Lower lobe of right lung (tissue), 2 donors: ENCODE results near the gene AKR1C4. TPM values are rescaled to one million over a fixed set of nuclear protein-coding genes. Genes with fewer than 3 reads are reported as not detected.

ENCODE experiments used
- ATAC-seq, 2 donors: fragments of 200-7000 bp; cut with Tn5 transposase; one replicate each; pipeline ENCODE4 v1.9.1; 2020 to 2022; ENCODE audit warnings: mild to moderate bottlenecking in 2 of 2, moderate library complexity in 2 of 2
- DNase-seq: peaks from one replicate; pipeline ENCODE4 v3.0.0-alpha.2; 2020
- H3K27ac ChIP-seq: fragments of 200-600 bp; one replicate; pipeline ENCODE4 v1.8.0; 2022
- H3K27me3 ChIP-seq: fragments of 200-600 bp; one replicate; pipeline ENCODE4 v1.8.0; 2022; ENCODE audit warnings: low read depth
- H3K36me3 ChIP-seq: fragments of 200-600 bp; one replicate; pipeline ENCODE4 v1.8.0; 2022; ENCODE audit warnings: mild to moderate bottlenecking
- H3K4me1 ChIP-seq: fragments of 200-600 bp; one replicate; pipeline ENCODE4 v1.8.0; 2022
- H3K4me3 ChIP-seq: fragments of 200-600 bp; one replicate; pipeline ENCODE4 v1.8.0; 2022; ENCODE audit warnings: mild to moderate bottlenecking
- H3K9me3 ChIP-seq: fragments of 200-600 bp; one replicate; pipeline ENCODE4 v1.8.0; 2022
- CTCF ChIP-seq: fragments of 200-600 bp; IDR thresholded peaks from one replicate; pipeline ENCODE4 v1.8.0; 2022; ENCODE audit warnings: antibody characterized with exemption, mild to moderate bottlenecking
- intact Hi-C: fragments of 100-400 bp; cut with DNase I; formaldehyde crosslinking; loops from one replicate; pipeline ENCODE4 v1.11.0; 2022
- total RNA-seq: library from RNA; stranded (reverse); fragmentation: NEBNext Ultra II Directional; extraction: Animal tissue kit (Norgen Biotek cat#: 25700); gene quantifications from one replicate; pipeline ENCODE4 v1.2.1, GENCODE V29; 2021
- donor health status: DM: no; HTN: yes; CAD: no; lungs with severe emphysema.

AKR1C4 gene
- total RNA-seq, 1 donor from 2014 or later: not detected

DNA sequence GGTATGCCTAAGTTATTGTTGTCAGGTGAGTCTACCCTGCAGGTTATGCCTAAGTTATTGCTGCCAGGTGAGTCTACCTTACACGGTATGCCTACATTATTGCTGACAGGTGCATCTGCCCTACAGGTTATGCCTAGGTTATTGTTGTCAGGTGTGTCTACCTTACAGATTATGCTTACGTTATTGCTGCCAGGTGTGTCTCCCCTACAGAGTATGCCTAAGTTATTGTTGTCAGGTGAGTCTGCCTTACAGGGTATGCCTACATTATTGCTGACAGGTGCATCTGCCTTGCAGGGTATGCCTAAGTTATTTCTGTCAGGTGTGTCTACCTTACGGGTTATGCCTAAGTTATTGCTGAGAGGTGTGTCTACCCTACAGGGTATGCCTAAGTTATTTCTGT, 64.2 kb downstream of the AKR1C4 start:
- Histone ChIP-seq H3K27me3 (no peaks in the 10 kb centered on the region), H3K4me3 (no peak overlapping the region), H3K27ac (no peak overlapping the region), H3K4me1 (no peaks in the 10 kb centered on the region), H3K9me3 (no peaks in the 10 kb centered on the region), H3K36me3 (no peaks in the 10 kb centered on the region)
- DNase-seq (no peak), ATAC-seq (no peak)
- TF ChIP-seq CTCF: no peak
- intact Hi-C loops: no loop called here

GRCh38 chr10:5265139-5265538, 68.5 kb downstream of the AKR1C4 start:
- H3K36me3 ChIP-seq: no peaks in the 10 kb centered on the region
- DNase-seq: no peak
- H3K4me1 ChIP-seq: no peaks in the 10 kb centered on the region
- peaks cover 9% of the 10 kb centered on the region for H3K9me3 ChIP-seq
- no peak for ATAC-seq
- H3K4me3 ChIP-seq: no peak overlapping the region
- H3K27me3 ChIP-seq: no peaks in the 10 kb centered on the region
- H3K27ac ChIP-seq: no peak overlapping the region
- TF ChIP-seq CTCF: no peak
- intact Hi-C loops: no loop called here

DNA sequence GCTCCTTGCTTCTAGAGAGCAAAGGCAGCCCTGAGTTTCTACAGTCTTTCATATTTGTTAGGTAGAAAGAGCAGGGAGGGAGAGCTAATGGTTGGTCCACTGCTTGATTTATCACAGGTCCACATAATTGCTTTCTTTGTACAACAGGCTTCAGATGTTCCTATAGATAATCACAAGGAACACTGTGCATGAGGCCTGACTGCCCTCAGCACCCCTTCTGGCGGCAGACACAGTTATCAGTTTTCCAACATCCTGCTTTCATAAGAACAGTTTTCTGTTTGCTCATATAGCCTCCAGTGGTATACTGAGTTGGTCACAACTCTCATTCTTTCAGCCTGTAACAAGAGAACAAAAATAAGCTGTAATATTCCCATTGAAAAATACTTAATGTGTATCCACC, 69.7 kb downstream of the AKR1C4 start:
- no peak for ATAC-seq
- intact Hi-C loops: no loop called here
- Histone ChIP-seq H3K4me1 (no peaks in the 10 kb centered on the region), H3K27ac (no peak overlapping the region), H3K27me3 (no peaks in the 10 kb centered on the region), H3K9me3 (peaks cover 9% of the 10 kb centered on the region), H3K4me3 (no peak overlapping the region), H3K36me3 (no peaks in the 10 kb centered on the region)
- TF ChIP-seq CTCF: no peak
- no peak for DNase-seq

DNA sequence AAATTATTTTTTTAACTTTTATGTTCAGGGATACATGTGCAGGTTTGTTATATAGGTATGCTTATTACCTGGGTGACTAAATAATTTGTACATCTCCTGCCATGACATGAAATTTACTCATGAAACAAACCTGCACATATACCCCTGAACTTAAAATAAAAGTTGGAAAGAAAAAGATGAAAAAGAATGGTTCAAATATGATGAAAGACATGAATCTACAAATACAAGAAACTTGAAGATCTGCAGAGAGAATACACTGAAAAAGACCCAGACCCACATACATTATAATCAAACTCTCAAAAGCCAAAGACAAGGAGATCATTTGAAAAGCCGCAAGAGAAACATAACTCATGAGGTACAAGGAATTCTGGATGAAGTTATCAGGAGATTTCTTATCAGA, 70.2 kb downstream of the AKR1C4 start:
- Histone ChIP-seq H3K27me3 (no peaks in the 10 kb centered on the region), H3K36me3 (no peaks in the 10 kb centered on the region), H3K27ac (no peak overlapping the region), H3K4me1 (no peaks in the 10 kb centered on the region), H3K9me3 (peaks cover 9% of the 10 kb centered on the region), H3K4me3 (no peak overlapping the region)
- intact Hi-C loops: no loop called here
- TF ChIP-seq CTCF: no peak
- no peak for ATAC-seq
- no peak for DNase-seq

DNA sequence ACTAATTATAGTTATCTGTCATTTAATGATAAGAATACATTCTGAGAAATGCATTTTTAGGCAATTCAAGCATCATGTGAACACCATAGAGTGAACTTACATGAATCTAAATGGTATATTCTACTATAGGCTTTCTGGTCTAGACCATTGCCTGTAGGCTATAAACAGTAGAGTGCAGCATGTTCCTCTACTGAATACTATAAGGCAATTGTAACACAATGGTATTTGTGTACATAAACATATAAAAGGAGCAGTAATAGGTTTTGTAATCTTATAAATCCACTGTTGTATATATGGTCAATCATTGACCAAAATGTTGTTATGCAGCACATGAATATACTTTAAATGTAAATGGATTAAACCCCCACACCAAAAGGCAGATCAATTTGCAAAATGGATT, 71.6 kb downstream of the AKR1C4 start:
- ATAC-seq (no peak), DNase-seq (no peak)
- Histone ChIP-seq H3K27ac (no peak overlapping the region), H3K36me3 (no peaks in the 10 kb centered on the region), H3K27me3 (no peaks in the 10 kb centered on the region), H3K9me3 (peaks cover 9% of the 10 kb centered on the region), H3K4me3 (no peak overlapping the region), H3K4me1 (no peaks in the 10 kb centered on the region)
- no peak for TF ChIP-seq CTCF
- intact Hi-C loops: no loop called here

Other genes with a start within 250 kb of the AKR1C4 start
- gene AKR1C1, start 233.4 kb upstream of the AKR1C4 start, total RNA-seq: 54.5 TPM
- 34.4 TPM for gene AKR1C2, start 193.0 kb upstream of the AKR1C4 start, total RNA-seq
- gene AKR1C3, start 102.4 kb upstream of the AKR1C4 start, total RNA-seq: 84.4 TPM
- gene AKR1C8, start 11.7 kb upstream of the AKR1C4 start, total RNA-seq: 0.83 TPM
- gene UCN3, start 168.1 kb downstream of the AKR1C4 start, total RNA-seq: 0.53 TPM
- gene TUBAL3, start 208.0 kb downstream of the AKR1C4 start, total RNA-seq: not detected
- 46.7 TPM for gene NET1, start 215.7 kb downstream of the AKR1C4 start, total RNA-seq